ENCODE results near the gene CHRNA9. TPM values are rescaled to one million over a fixed set of nuclear protein-coding genes. Genes with fewer than 3 reads are reported as not detected.

Gene CHRNA9
- total and polyA plus RNA-seq, 2 experiments from 2014 or later = 0.58 to 5.7 TPM

DNA sequence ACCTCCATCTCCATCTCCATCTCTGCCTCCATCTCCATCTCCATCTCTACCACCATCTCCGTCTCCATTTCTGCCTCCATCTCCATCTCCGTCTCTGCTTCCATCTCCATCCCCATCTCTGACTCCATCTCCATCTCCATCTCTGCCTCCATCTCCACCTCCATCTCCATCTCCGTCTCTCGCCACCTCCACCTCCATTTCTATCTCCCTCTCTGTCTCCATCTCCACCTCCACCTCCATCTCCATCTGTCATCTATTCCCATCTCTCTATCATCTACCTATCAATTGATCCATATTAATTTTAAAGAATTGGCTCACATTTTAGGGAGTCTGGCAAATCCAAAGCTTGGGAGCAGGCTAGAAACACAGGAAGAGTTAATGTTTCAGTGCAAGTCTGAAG, 39.6 kb upstream of the CHRNA9 start (continued):
- TF ChIP-seq, protein P1, sequence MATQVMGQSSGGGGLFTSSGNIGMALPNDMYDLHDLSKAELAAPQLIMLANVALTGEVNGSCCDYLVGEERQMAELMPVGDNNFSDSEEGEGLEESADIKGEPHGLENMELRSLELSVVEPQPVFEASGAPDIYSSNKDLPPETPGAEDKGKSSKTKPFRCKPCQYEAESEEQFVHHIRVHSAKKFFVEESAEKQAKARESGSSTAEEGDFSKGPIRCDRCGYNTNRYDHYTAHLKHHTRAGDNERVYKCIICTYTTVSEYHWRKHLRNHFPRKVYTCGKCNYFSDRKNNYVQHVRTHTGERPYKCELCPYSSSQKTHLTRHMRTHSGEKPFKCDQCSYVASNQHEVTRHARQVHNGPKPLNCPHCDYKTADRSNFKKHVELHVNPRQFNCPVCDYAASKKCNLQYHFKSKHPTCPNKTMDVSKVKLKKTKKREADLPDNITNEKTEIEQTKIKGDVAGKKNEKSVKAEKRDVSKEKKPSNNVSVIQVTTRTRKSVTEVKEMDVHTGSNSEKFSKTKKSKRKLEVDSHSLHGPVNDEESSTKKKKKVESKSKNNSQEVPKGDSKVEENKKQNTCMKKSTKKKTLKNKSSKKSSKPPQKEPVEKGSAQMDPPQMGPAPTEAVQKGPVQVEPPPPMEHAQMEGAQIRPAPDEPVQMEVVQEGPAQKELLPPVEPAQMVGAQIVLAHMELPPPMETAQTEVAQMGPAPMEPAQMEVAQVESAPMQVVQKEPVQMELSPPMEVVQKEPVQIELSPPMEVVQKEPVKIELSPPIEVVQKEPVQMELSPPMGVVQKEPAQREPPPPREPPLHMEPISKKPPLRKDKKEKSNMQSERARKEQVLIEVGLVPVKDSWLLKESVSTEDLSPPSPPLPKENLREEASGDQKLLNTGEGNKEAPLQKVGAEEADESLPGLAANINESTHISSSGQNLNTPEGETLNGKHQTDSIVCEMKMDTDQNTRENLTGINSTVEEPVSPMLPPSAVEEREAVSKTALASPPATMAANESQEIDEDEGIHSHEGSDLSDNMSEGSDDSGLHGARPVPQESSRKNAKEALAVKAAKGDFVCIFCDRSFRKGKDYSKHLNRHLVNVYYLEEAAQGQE (IDR thresholded peaks at IDR 0.05; ENCODE audit: unreplicated experiment) = no peak
- TF ChIP-seq, protein P2, sequence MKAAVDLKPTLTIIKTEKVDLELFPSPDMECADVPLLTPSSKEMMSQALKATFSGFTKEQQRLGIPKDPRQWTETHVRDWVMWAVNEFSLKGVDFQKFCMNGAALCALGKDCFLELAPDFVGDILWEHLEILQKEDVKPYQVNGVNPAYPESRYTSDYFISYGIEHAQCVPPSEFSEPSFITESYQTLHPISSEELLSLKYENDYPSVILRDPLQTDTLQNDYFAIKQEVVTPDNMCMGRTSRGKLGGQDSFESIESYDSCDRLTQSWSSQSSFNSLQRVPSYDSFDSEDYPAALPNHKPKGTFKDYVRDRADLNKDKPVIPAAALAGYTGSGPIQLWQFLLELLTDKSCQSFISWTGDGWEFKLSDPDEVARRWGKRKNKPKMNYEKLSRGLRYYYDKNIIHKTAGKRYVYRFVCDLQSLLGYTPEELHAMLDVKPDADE (IDR thresholded peaks at IDR 0.05) = no peak
- TF ChIP-seq CREB1 (CRISPR knock-in tag; IDR thresholded peaks at IDR 0.05; ENCODE audit: low read depth) = no peak
- no peak for TF ChIP-seq ZNF114 (CRISPR knock-in tag; IDR thresholded peaks at IDR 0.05)
- no peak for TF ChIP-seq ZNF331 (CRISPR knock-in tag; IDR thresholded peaks at IDR 0.05; ENCODE audit: low read depth)
- no peak for TF ChIP-seq JUNB (IDR thresholded peaks at IDR 0.05; ENCODE audit: unreplicated experiment)
- TF ChIP-seq STAT1 (IDR thresholded peaks at IDR 0.05; ENCODE audit: unreplicated experiment) = no peak
- TF ChIP-seq EZH2phosphoT487 (IDR thresholded peaks at IDR 0.05; ENCODE audit: unreplicated experiment) = no peak
- TF ChIP-seq, protein P3, sequence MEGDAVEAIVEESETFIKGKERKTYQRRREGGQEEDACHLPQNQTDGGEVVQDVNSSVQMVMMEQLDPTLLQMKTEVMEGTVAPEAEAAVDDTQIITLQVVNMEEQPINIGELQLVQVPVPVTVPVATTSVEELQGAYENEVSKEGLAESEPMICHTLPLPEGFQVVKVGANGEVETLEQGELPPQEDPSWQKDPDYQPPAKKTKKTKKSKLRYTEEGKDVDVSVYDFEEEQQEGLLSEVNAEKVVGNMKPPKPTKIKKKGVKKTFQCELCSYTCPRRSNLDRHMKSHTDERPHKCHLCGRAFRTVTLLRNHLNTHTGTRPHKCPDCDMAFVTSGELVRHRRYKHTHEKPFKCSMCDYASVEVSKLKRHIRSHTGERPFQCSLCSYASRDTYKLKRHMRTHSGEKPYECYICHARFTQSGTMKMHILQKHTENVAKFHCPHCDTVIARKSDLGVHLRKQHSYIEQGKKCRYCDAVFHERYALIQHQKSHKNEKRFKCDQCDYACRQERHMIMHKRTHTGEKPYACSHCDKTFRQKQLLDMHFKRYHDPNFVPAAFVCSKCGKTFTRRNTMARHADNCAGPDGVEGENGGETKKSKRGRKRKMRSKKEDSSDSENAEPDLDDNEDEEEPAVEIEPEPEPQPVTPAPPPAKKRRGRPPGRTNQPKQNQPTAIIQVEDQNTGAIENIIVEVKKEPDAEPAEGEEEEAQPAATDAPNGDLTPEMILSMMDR (conservative IDR thresholded peaks at IDR 0.05; ENCODE audit: low read depth in 2 of 2) = no peak
- TF ChIP-seq EZH2 (IDR thresholded peaks at IDR 0.05; ENCODE audit: low read depth, unreplicated experiment) = no peak
- TF ChIP-seq NANOG (IDR thresholded peaks at IDR 0.05; ENCODE audit: borderline replicate concordance) = no peak

DNA sequence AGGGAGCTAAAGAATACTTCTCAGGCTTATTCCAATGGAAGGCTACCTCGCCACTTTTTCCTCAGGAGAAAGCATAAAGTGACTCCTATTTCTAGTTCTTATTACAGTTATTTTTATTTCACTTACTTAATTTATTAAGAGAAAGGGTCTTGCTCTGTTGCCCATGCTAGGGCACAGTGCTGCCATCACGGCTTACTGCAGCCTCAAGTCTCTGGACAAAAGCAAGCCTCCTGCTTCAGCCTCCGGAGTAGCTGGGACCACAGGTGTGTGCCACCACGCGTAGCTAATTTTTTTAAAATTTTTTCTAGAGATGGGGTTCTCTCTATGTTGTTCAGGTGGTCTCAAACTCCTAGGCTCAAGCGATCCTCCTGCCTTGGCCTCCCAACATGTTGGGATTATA, 36.0 kb upstream of the CHRNA9 start:
- Mint-ChIP-seq H3K4me1 (no peaks in the 10 kb centered on the region), H3K27me3 (ENCODE audit: insufficient read depth, low read depth, poor library complexity) (no peaks in the 10 kb centered on the region), H3K36me3 (ENCODE audit: low read depth) (peaks cover 7% of the 10 kb centered on the region; the same call in 2 of the 3 replicates), H3K27ac (no peak overlapping the region), H3K4me3 (no peak overlapping the region), H3K9me3 (peaks cover 2% of the 10 kb centered on the region; the same call in 1 of the 3 replicates)
- DNase-seq (ENCODE audit: low spot score) (no peak), ATAC-seq (no peak)
- H3K9me2 ChIP-seq (ENCODE audit: insufficient read depth) = peaks cover 4% of the 10 kb centered on the region; the same call in 1 of the 2 replicates
- TF ChIP-seq NANOG (IDR thresholded peaks at IDR 0.05; ENCODE audit: borderline replicate concordance) = no peak
- TF ChIP-seq EZH2phosphoT487 (IDR thresholded peaks at IDR 0.05; ENCODE audit: unreplicated experiment) = no peak
- TF ChIP-seq, protein P4, sequence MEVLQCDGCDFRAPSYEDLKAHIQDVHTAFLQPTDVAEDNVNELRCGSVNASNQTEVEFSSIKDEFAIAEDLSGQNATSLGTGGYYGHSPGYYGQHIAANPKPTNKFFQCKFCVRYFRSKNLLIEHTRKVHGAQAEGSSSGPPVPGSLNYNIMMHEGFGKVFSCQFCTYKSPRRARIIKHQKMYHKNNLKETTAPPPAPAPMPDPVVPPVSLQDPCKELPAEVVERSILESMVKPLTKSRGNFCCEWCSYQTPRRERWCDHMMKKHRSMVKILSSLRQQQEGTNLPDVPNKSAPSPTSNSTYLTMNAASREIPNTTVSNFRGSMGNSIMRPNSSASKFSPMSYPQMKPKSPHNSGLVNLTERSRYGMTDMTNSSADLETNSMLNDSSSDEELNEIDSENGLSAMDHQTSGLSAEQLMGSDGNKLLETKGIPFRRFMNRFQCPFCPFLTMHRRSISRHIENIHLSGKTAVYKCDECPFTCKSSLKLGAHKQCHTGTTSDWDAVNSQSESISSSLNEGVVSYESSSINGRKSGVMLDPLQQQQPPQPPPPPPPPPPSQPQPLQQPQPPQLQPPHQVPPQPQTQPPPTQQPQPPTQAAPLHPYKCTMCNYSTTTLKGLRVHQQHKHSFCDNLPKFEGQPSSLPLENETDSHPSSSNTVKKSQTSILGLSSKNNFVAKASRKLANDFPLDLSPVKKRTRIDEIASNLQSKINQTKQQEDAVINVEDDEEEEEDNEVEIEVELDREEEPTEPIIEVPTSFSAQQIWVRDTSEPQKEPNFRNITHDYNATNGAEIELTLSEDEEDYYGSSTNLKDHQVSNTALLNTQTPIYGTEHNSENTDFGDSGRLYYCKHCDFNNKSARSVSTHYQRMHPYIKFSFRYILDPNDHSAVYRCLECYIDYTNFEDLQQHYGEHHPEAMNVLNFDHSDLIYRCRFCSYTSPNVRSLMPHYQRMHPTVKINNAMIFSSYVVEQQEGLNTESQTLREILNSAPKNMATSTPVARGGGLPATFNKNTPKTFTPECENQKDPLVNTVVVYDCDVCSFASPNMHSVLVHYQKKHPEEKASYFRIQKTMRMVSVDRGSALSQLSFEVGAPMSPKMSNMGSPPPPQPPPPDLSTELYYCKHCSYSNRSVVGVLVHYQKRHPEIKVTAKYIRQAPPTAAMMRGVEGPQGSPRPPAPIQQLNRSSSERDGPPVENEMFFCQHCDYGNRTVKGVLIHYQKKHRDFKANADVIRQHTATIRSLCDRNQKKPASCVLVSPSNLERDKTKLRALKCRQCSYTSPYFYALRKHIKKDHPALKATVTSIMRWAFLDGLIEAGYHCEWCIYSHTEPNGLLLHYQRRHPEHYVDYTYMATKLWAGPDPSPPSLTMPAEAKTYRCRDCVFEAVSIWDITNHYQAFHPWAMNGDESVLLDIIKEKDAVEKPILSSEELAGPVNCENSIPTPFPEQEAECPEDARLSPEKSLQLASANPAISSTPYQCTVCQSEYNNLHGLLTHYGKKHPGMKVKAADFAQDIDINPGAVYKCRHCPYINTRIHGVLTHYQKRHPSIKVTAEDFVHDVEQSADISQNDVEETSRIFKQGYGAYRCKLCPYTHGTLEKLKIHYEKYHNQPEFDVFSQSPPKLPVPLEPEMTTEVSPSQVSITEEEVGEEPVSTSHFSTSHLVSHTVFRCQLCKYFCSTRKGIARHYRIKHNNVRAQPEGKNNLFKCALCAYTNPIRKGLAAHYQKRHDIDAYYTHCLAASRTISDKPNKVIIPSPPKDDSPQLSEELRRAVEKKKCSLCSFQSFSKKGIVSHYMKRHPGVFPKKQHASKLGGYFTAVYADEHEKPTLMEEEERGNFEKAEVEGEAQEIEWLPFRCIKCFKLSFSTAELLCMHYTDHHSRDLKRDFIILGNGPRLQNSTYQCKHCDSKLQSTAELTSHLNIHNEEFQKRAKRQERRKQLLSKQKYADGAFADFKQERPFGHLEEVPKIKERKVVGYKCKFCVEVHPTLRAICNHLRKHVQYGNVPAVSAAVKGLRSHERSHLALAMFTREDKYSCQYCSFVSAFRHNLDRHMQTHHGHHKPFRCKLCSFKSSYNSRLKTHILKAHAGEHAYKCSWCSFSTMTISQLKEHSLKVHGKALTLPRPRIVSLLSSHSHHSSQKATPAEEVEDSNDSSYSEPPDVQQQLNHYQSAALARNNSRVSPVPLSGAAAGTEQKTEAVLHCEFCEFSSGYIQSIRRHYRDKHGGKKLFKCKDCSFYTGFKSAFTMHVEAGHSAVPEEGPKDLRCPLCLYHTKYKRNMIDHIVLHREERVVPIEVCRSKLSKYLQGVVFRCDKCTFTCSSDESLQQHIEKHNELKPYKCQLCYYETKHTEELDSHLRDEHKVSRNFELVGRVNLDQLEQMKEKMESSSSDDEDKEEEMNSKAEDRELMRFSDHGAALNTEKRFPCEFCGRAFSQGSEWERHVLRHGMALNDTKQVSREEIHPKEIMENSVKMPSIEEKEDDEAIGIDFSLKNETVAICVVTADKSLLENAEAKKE (CRISPR knock-in tag; IDR thresholded peaks at IDR 0.05) = no peak
- TF ChIP-seq ZNF331 (CRISPR knock-in tag; IDR thresholded peaks at IDR 0.05; ENCODE audit: low read depth) = no peak
- no peak for TF ChIP-seq POLR2AphosphoS5 (IDR thresholded peaks at IDR 0.05; ENCODE audit: low read depth)
- H3K27ac ChIP-seq (ENCODE audit: low read depth) = no peak overlapping the region
- H3F3A ChIP-seq (replicated peaks; ENCODE audit: low read depth) = 0 out of 2 replicates have a peak, but pooled peaks cover 2% of the 10 kb centered on the region
- no peak overlapping the region for H3K4me2 ChIP-seq
- peak overlapping the region; percentile 74; the same call in 1 of the 2 replicates for H2AFZ ChIP-seq
- no peaks in the 10 kb centered on the region for H3K36me3 ChIP-seq (ENCODE audit: insufficient read depth)
- no peaks in the 10 kb centered on the region for H4K20me1 ChIP-seq (replicated peaks; ENCODE audit: insufficient read depth)
- no peak overlapping the region for H3K4me3 ChIP-seq
- no peaks in the 10 kb centered on the region for H3K79me2 ChIP-seq (replicated peaks; ENCODE audit: insufficient read depth)
- no peaks in the 10 kb centered on the region for H3K27me3 ChIP-seq (ENCODE audit: insufficient read depth)
- H3K4me1 ChIP-seq (ENCODE audit: insufficient read depth) = no peaks in the 10 kb centered on the region
